GM21367 (cell line): ENCODE measurements around the gene TET2.

Experiments
- ATAC-seq: cut with Tn5 transposase; IDR thresholded peaks from one replicate; pipeline ENCODE4 v1.9.1; 2021; ENCODE audit not compliant: unreplicated experiment

TET2 gene

GRCh38 chr4:105146276-105147015, at the start of gene TET2:
TET2 (plus strand) TSS chr4:105146876; CDS start chr4:105233943, 87,067 bp downstream.
- peak; percentile 81 for ATAC-seq

GRCh38 chr4:105102016-105102415, 44.7 kb upstream of the TET2 start:
- ATAC-seq = no peak

GRCh38 chr4:105106426-105106825, 40.2 kb upstream of the TET2 start:
- no peak for ATAC-seq

GRCh38 chr4:105107095-105107856, 39.4 kb upstream of the TET2 start:
- ATAC-seq = no peak

- ATAC-seq = no peak
These were observed 37.7 kb upstream of the TET2 start for GRCh38 chr4:105108971-105109370.

GRCh38 chr4:105112274-105112673, 34.4 kb upstream of the TET2 start:
- ATAC-seq = no peak

GRCh38 chr4:105113800-105114199, 32.9 kb upstream of the TET2 start:
- no peak for ATAC-seq

- ATAC-seq = no peak
These were observed 29.9 kb upstream of the TET2 start for GRCh38 chr4:105116616-105117319.

- no peak for ATAC-seq
These were observed 27.3 kb upstream of the TET2 start for GRCh38 chr4:105119356-105119755.

GRCh38 chr4:105120626-105121025, 26.1 kb upstream of the TET2 start:
- no peak for ATAC-seq

- no peak for ATAC-seq
These were observed 24.3 kb upstream of the TET2 start for GRCh38 chr4:105122350-105122749.

- no peak for ATAC-seq
These were observed 20.1 kb upstream of the TET2 start for GRCh38 chr4:105126311-105127169.

GRCh38 chr4:105127170-105127445, 19.6 kb upstream of the TET2 start:
- ATAC-seq = no peak

- no peak for ATAC-seq
These were observed 18.5 kb upstream of the TET2 start for GRCh38 chr4:105128208-105128607.

GRCh38 chr4:105129286-105130040, 17.2 kb upstream of the TET2 start:
- no peak for ATAC-seq

GRCh38 chr4:105130945-105131344, 15.7 kb upstream of the TET2 start:
- no peak for ATAC-seq

- ATAC-seq = no peak
These were observed 12.7 kb upstream of the TET2 start for GRCh38 chr4:105133976-105134375.

- no peak for ATAC-seq
These were observed 10.9 kb upstream of the TET2 start for GRCh38 chr4:105135785-105136184.

- ATAC-seq = no peak
These were observed 9.4 kb upstream of the TET2 start for GRCh38 chr4:105137121-105137875.

GRCh38 chr4:105139646-105140045, 7.0 kb upstream of the TET2 start:
- no peak for ATAC-seq
